H1 (cell line): ENCODE results near the gene CMSS1. TPM values are rescaled to one million over a fixed set of nuclear protein-coding genes. Genes with fewer than 3 reads are reported as not detected.

Source experiments
- CTCF ChIA-PET: fragments of 300-600 bp; sonication (Branson Sonifier 250); formaldehyde crosslinking; loops from one replicate; lab custom pipeline; 2021; ENCODE audit not compliant: partially characterized antibody; lab: Charles Lee
- POLR2A ChIA-PET: fragments of 300-600 bp; sonication (Branson Sonifier 250); formaldehyde crosslinking; loops from one replicate; lab custom pipeline; 2021; ENCODE audit warnings: inconsistent platforms; ENCODE audit not compliant: partially characterized antibody; lab: Charles Lee
- DNase-seq, 2 experiments: peaks; one replicate each; pipeline versions ENCODE4 v3.0.0 to v3.0.0-alpha.2; 2010 to 2022; ENCODE audit warnings: low spot score in 2 of 2, low read depth in 1 of 2, mixed read lengths in 1 of 2
- FAIRE-seq: peaks from 2 replicates; lab custom pipeline; 2011; peaks lifted over from hg19 to GRCh38; lab: Jason Lieb, UNC
- H2AFZ ChIP-seq: 2 replicates; pipeline ENCODE4 v1.8.1; 2012; ENCODE audit warnings: low read length, inconsistent platforms
- H2AK5ac ChIP-seq: 2 replicates; pipeline ENCODE4 v1.6.1; 2013; ENCODE audit warnings: low read depth, low read length
- H2BK120ac ChIP-seq: replicated peaks from 2 replicates; pipeline ENCODE3; 2013; ENCODE audit warnings: low read depth, low read length, inconsistent platforms
- H2BK12ac ChIP-seq: 2 replicates; pipeline ENCODE4 v1.6.1; 2013; ENCODE audit warnings: low read depth, low read length
- H2BK15ac ChIP-seq: 2 replicates; pipeline ENCODE4 v1.6.1; 2013; ENCODE audit warnings: low read length
- H2BK20ac ChIP-seq: 2 replicates; pipeline ENCODE4 v1.6.1; 2013; ENCODE audit warnings: low read length
- H2BK5ac ChIP-seq: 2 replicates; pipeline ENCODE4 v1.6.1; 2013; ENCODE audit warnings: low read depth, low read length
- H3K14ac ChIP-seq: 2 replicates; pipeline ENCODE4 v1.6.1; 2013; ENCODE audit warnings: inconsistent platforms; ENCODE audit not compliant: insufficient read length
- H3K18ac ChIP-seq: 2 replicates; pipeline ENCODE4 v1.6.1; 2013; ENCODE audit warnings: low read length; ENCODE audit errors: extremely low read depth
- H3K23ac ChIP-seq: 2 replicates; pipeline ENCODE4 v1.6.1; 2013; ENCODE audit warnings: inconsistent platforms; ENCODE audit not compliant: insufficient read length
- H3K23me2 ChIP-seq: 2 replicates; pipeline ENCODE4 v1.6.1; 2013; ENCODE audit warnings: low read depth, low read length
- H3K27ac ChIP-seq: 2 replicates; pipeline ENCODE4 v1.6.1; 2011; ENCODE audit warnings: low read depth, low read length, inconsistent platforms
- H3K27me3 ChIP-seq, 4 experiments: replicated peaks in 1 of 4; 1 replicate in 1 of 4; 2 replicates in 3 of 4; pipeline versions ENCODE4 v1.6.1 to v1.8.1; 2011 to 2013; ENCODE audit warnings: low read length in 3 of 4, mild to moderate bottlenecking in 3 of 4, inconsistent platforms in 2 of 4, mixed read lengths in 2 of 4, moderate library complexity in 1 of 4; ENCODE audit not compliant: control insufficient read depth in 3 of 4, insufficient read depth in 3 of 4; ENCODE audit errors: extremely low read depth in 1 of 4
- H3K36me3 ChIP-seq, 4 experiments: 2 replicates each; pipeline versions ENCODE4 v1.6.1 to v1.8.1; 2011 to 2013; ENCODE audit warnings: mild to moderate bottlenecking in 4 of 4, low read length in 3 of 4, moderate library complexity in 2 of 4, control low read depth in 1 of 4, inconsistent platforms in 1 of 4; ENCODE audit not compliant: insufficient read depth in 4 of 4, control insufficient read depth in 2 of 4
- H3K4ac ChIP-seq: replicated peaks from 2 replicates; pipeline ENCODE3; 2013; ENCODE audit warnings: low read length, low read depth, mixed read lengths, inconsistent platforms; ENCODE audit not compliant: insufficient read length
- H3K4me1 ChIP-seq, 4 experiments: replicated peaks in 1 of 4; 1 replicate in 1 of 4; 2 replicates in 3 of 4; pipeline versions ENCODE4 v1.6.1 to v1.8.1; 2011 to 2013; ENCODE audit warnings: low read length in 3 of 4, inconsistent platforms in 2 of 4, mixed read lengths in 1 of 4; ENCODE audit not compliant: insufficient read depth in 4 of 4, control insufficient read depth in 3 of 4
- H3K4me2 ChIP-seq, 2 experiments: 2 replicates each; pipeline versions ENCODE4 v1.6.1 to v1.8.1; 2011 to 2013; ENCODE audit warnings: low read depth in 2 of 2, low read length in 2 of 2, control low read depth in 1 of 2, inconsistent platforms in 1 of 2, mild to moderate bottlenecking in 1 of 2; ENCODE audit not compliant: insufficient read depth in 1 of 2
- H3K4me3 ChIP-seq, 4 experiments: fragments of 200-600, 300-600 bp in 1 of 4; sonication (generic), shearing (Covaris generic), sonication (Bioruptor Twin) in 1 of 4; 2 replicates each; pipeline versions ENCODE4 v1.5.1 to v1.8.1; 2011 to 2016; ENCODE audit warnings: low read length in 4 of 4, low read depth in 3 of 4, control low read depth in 2 of 4, inconsistent platforms in 2 of 4, mild to moderate bottlenecking in 2 of 4, mixed read lengths in 1 of 4, moderate library complexity in 1 of 4; ENCODE audit not compliant: insufficient read depth in 2 of 4; ENCODE audit errors: extremely low read depth in 1 of 4
- H3K56ac ChIP-seq: replicated peaks from 2 replicates; pipeline ENCODE3; 2013; ENCODE audit warnings: low read depth, mild to moderate bottlenecking, mixed read lengths, low read length, inconsistent platforms; ENCODE audit not compliant: insufficient read length
- H3K79me1 ChIP-seq: 2 replicates; pipeline ENCODE4 v1.6.1; 2013; ENCODE audit warnings: low read depth, low read length, control low read depth
- H3K79me2 ChIP-seq, 2 experiments: 2 replicates each; pipeline versions ENCODE4 v1.6.1 to v1.8.1; 2012 to 2013; ENCODE audit warnings: low read length in 2 of 2, mild to moderate bottlenecking in 2 of 2, inconsistent platforms in 1 of 2; ENCODE audit not compliant: insufficient read depth in 2 of 2, control insufficient read depth in 1 of 2
- H3K9ac ChIP-seq, 4 experiments: replicated peaks in 1 of 4; 1 replicate in 1 of 4; 2 replicates in 3 of 4; pipeline versions ENCODE4 v1.6.1 to v1.8.1; 2011 to 2013; ENCODE audit warnings: low read depth in 3 of 4, low read length in 3 of 4, control low read depth in 2 of 4, mild to moderate bottlenecking in 2 of 4, moderate library complexity in 2 of 4, inconsistent platforms in 1 of 4; ENCODE audit errors: extremely low read depth in 1 of 4
- H3K9me3 ChIP-seq, 2 experiments: 2 replicates each; pipeline versions ENCODE4 v1.6.1 to v1.8.1; 2012 to 2013; ENCODE audit warnings: mild to moderate bottlenecking in 2 of 2, moderate library complexity in 2 of 2, control low read depth in 1 of 2, inconsistent platforms in 1 of 2, low read depth in 1 of 2, low read length in 1 of 2, mixed read lengths in 1 of 2; ENCODE audit not compliant: insufficient read depth in 2 of 2
- H4K20me1 ChIP-seq, 2 experiments: replicated peaks in 1 of 2; 2 replicates each; pipeline versions ENCODE3 to v1.8.1; 2011 to 2013; ENCODE audit warnings: inconsistent platforms in 2 of 2, low read length in 2 of 2, mild to moderate bottlenecking in 1 of 2; ENCODE audit not compliant: insufficient read depth in 2 of 2, control insufficient read depth in 1 of 2
- H4K5ac ChIP-seq: 2 replicates; pipeline ENCODE4 v1.6.1; 2013; ENCODE audit warnings: low read length, low read depth, mixed read lengths, inconsistent platforms; ENCODE audit not compliant: insufficient read length
- H4K8ac ChIP-seq: 2 replicates; pipeline ENCODE4 v1.8.0; 2013; ENCODE audit warnings: mild to moderate bottlenecking, moderate library complexity, low read length, inconsistent platforms; ENCODE audit not compliant: insufficient read depth; ENCODE audit errors: extremely low read depth
- H4K91ac ChIP-seq: replicated peaks from 2 replicates; pipeline ENCODE3; 2013; ENCODE audit warnings: low read length, mixed read lengths, inconsistent platforms; ENCODE audit not compliant: insufficient read length
- CBX8 ChIP-seq: fragments of 300-800, 300-1000 bp; sonication (generic); IDR thresholded peaks from 2 replicates; pipeline ENCODE4 v1.7.1; 2016; ENCODE audit warnings: low read depth, low read length, borderline replicate concordance
- CHD1 ChIP-seq: IDR thresholded peaks from 2 replicates; pipeline ENCODE4 v1.6.1; 2012; ENCODE audit warnings: low read depth, low read length, improper control_type of control experiment
- EZH2 ChIP-seq: fragments of 200-600 bp; sonication (generic); IDR thresholded peaks from 2 replicates; pipeline ENCODE4 v1.7.1; 2012; ENCODE audit warnings: low read depth, mild to moderate bottlenecking, moderate library complexity, low read length, inconsistent platforms; ENCODE audit not compliant: severe bottlenecking
- HDAC2 ChIP-seq, 2 experiments: fragments of 300-600 bp in 1 of 2; sonication (generic) in 1 of 2; IDR thresholded peaks; 2 replicates each; pipeline ENCODE4 v1.6.1; 2011 to 2012; ENCODE audit warnings: low read depth in 2 of 2, low read length in 2 of 2, mild to moderate bottlenecking in 2 of 2, moderate library complexity in 2 of 2, borderline replicate concordance in 1 of 2, inconsistent platforms in 1 of 2
- KDM4A ChIP-seq: IDR thresholded peaks from one replicate; pipeline ENCODE4 v1.7.1; 2012; ENCODE audit warnings: low read depth, mild to moderate bottlenecking, moderate library complexity, low read length, inconsistent platforms; ENCODE audit not compliant: severe bottlenecking
- POLR2AphosphoS5 ChIP-seq: IDR thresholded peaks from 2 replicates; pipeline ENCODE4 v1.6.1; 2011; ENCODE audit warnings: low read depth, low read length
- WGBS, 2 experiments: shearing (Covaris generic) in 1 of 2; methylation state at CpG; one replicate each; pipeline versions ENCODE4 v1.1.6 to v1.1.7; 2013 to 2015; ENCODE audit warnings: low lambda C conversion rate in 2 of 2, mixed read lengths in 2 of 2, inconsistent platforms in 1 of 2, low coverage in 1 of 2, missing lambda C conversion rate in 1 of 2; ENCODE audit not compliant: insufficient replicate concordance in 2 of 2, insufficient coverage in 1 of 2, insufficient read length in 1 of 2; ENCODE audit errors: extremely low coverage in 1 of 2, missing lambda C conversion rate in 1 of 2; 5-methylcytosine and 5-hydroxymethylcytosine counted together
- polyA plus RNA-seq, 7 experiments: library from polyadenylated mRNA; depleted of rRNA in 3 of 7; stranded (reverse) in 5 of 7; unstranded in 2 of 7; fragments of >200 nt in 5 of 7; fragments of 200-250 nt in 2 of 7; gene quantifications; 1 replicate in 5 of 7; 2 replicates in 1 of 7; 4 replicates in 1 of 7; pipeline versions ENCODE4 v1.2.1 to v1.2.3, GENCODE V29; 2011 to 2013; ENCODE audit warnings: missing spikeins in 2 of 7, mixed read lengths in 2 of 7
- total RNA-seq: library from RNA; stranded (reverse); fragmentation: NEBNext Ultra II Directional; extraction: Animal tissue kit (Norgen Biotek cat#: 25700); gene quantifications from 2 replicates; pipeline ENCODE4 v1.2.1, GENCODE V29; 2021

CMSS1 gene
- total and polyA plus RNA-seq, 2 of the 8 experiments (the other 6 are each of a cell fraction or from before 2014, with no cell fraction given), result 15.2 to 75.1 TPM

- CTCF ChIA-PET, result interaction anchor here (0.7 to 1.5 kb wide), 2 partner anchors 86 to 95 kb away, joined by 3 to 4 read pairs; no protein-coding TSS in a partner anchor
- Histone ChIP-seq H3K4me3 (no peak overlapping the region), H3K79me1 (no peaks in the 10 kb centered on the region), H3K79me2 (peaks cover 0 to 14% of the 10 kb centered on the region in 2 experiments; a peak in 2 of 4 replicates), H3K4ac (no peak overlapping the region), H3K4me2 (no peak overlapping the region; a peak in 1 of 4 replicates), H4K20me1 (no peaks in the 10 kb centered on the region), H3K14ac (no peak overlapping the region), H2BK5ac (0 out of 2 replicates have a peak overlapping the region, but pooled peaks have one; percentile 84), H2BK15ac (no peak overlapping the region), H3K4me1 (peaks cover 6 to 29% (median 22%) of the 10 kb centered on the region in 4 experiments), H3K9me3 (no peaks in the 10 kb centered on the region), H3K27ac (no peak overlapping the region), H2BK120ac (no peak overlapping the region), H3K23ac (no peak overlapping the region), H2AFZ (no peak overlapping the region), H3K18ac (no peak overlapping the region), H4K91ac (no peak overlapping the region), H3K9ac (no peak overlapping the region), H2BK20ac (no peak overlapping the region), H2AK5ac (no peak overlapping the region; the same call in 1 of the 2 replicates), H4K8ac (no peak overlapping the region), H3K56ac (no peak overlapping the region), H3K27me3 (no peaks in the 10 kb centered on the region), H3K36me3 (peaks cover 0 to 4% (median 0%) of the 10 kb centered on the region in 4 experiments; a peak in 1 of 8 replicates), H2BK12ac (no peak overlapping the region), H3K23me2 (no peaks in the 10 kb centered on the region; the same call in 1 of the 2 replicates), H4K5ac (no peak overlapping the region)
- no peak for FAIRE-seq
- DNase-seq, result no peak
- 80% methylated on average over 3 of the region's 3 CpGs; no CpG with 5 or more reads in 1 of the 2 experiments for WGBS, 2 experiments
- POLR2A ChIA-PET, result interaction anchor here (0.9 kb wide), 1 partner anchor 10 kb away, joined by 3 read pairs; no protein-coding TSS in a partner anchor
- TF ChIP-seq HDAC2 (IDR thresholded peaks at IDR 0.05; ENCODE audit: borderline replicate concordance in 1 of 2, low read depth in 2 of 2, low read length in 2 of 2) (no peak), EZH2 (no peak), KDM4A (no peak), CBX8 (no peak), POLR2AphosphoS5 (no peak), CHD1 (no peak)
Observed at GRCh38 chr3:99929745-99930139, 112.1 kb downstream of the CMSS1 start.
